Measurements from ENCODE around the gene UBA7. TPM values are rescaled to one million over a fixed set of nuclear protein-coding genes. Genes with fewer than 3 reads are reported as not detected.

The UBA7 gene
- total and polyA plus RNA-seq, 2 experiments from 2014 or later: 0.14 to 0.50 TPM

GRCh38 chr3:49856181-49857005 lies 42.6 kb upstream of the UBA7 start, which contains the start of gene TRAIP:
TSS of gene TRAIP (minus strand) at chr3:49856564. CDS start at chr3:49856453, 111 bp downstream.
- H3K36me3 Mint-ChIP-seq (ENCODE audit: low read depth): peaks cover 24% of the 10 kb centered on the region

GRCh38 chr3:49855662-49856061 lies 41.9 kb upstream of the UBA7 start:
- H3K4me3 ChIP-seq: peak overlapping the region; percentile 81
- no peak overlapping the region for H3K27ac ChIP-seq (ENCODE audit: low read depth)
- H3K36me3 Mint-ChIP-seq (ENCODE audit: low read depth): peaks cover 21% of the 10 kb centered on the region
- H4K20me1 ChIP-seq (replicated peaks; ENCODE audit: insufficient read depth): no peaks in the 10 kb centered on the region
- H3K4me1 ChIP-seq (ENCODE audit: insufficient read depth): peaks cover 4% of the 10 kb centered on the region; the same call in 1 of the 2 replicates
- peaks cover 7% of the 10 kb centered on the region; the same call in 1 of the 2 replicates for H3F3A ChIP-seq (replicated peaks; ENCODE audit: low read depth)
- H3K27ac Mint-ChIP-seq: peak overlapping the region; percentile 94
- H3K27me3 Mint-ChIP-seq (ENCODE audit: insufficient read depth, low read depth, poor library complexity): peaks cover 10% of the 10 kb centered on the region
- 0 out of 2 replicates have a peak, but pooled peaks cover 4% of the 10 kb centered on the region for H3K36me3 ChIP-seq (ENCODE audit: insufficient read depth)
- H2AFZ ChIP-seq: no peak overlapping the region
- H3K4me3 Mint-ChIP-seq: peak overlapping the region; percentile 96
- peaks cover 24% of the 10 kb centered on the region for H3K79me2 ChIP-seq (replicated peaks; ENCODE audit: insufficient read depth)
- no peak for ATAC-seq
- no peaks in the 10 kb centered on the region for H3K9me2 ChIP-seq (ENCODE audit: insufficient read depth)
- no peak for DNase-seq (ENCODE audit: low spot score)
- H3K9me3 Mint-ChIP-seq: no peaks in the 10 kb centered on the region; the same call in 2 of the 3 replicates
- peak overlapping the region; percentile 84 for H3K4me2 ChIP-seq
- no peaks in the 10 kb centered on the region for H3K27me3 ChIP-seq (ENCODE audit: insufficient read depth)
- peaks cover 7% of the 10 kb centered on the region; the same call in 2 of the 3 replicates for H3K4me1 Mint-ChIP-seq
- TF ChIP-seq JUNB (IDR thresholded peaks at IDR 0.05; ENCODE audit: unreplicated experiment) (no peak), EZH2phosphoT487 (IDR thresholded peaks at IDR 0.05; ENCODE audit: unreplicated experiment) (no peak), NANOG (IDR thresholded peaks at IDR 0.05; ENCODE audit: borderline replicate concordance) (no peak), ZNF331 (CRISPR knock-in tag; IDR thresholded peaks at IDR 0.05; ENCODE audit: low read depth) (no peak)

More at GRCh38 chr3:49856181-49857005, 42.6 kb upstream of the UBA7 start, which contains the start of gene TRAIP:
- Histone ChIP-seq H3K4me2 (peak within 1 kb of the TSS; percentile 84), H3K79me2 (replicated peaks; ENCODE audit: insufficient read depth) (peaks cover 18% of the 10 kb centered on the region), H2AFZ (peak within 1 kb of the TSS; percentile 69), H3K27ac (ENCODE audit: low read depth) (peak within 1 kb of the TSS; percentile 17; the same call in 1 of the 2 replicates), H3K4me3 (peak within 1 kb of the TSS; percentile 81), H3K27me3 (ENCODE audit: insufficient read depth) (no peaks in the 10 kb centered on the region), H3K36me3 (ENCODE audit: insufficient read depth) (0 out of 2 replicates have a peak, but pooled peaks cover 4% of the 10 kb centered on the region), H3K4me1 (ENCODE audit: insufficient read depth) (peaks cover 4% of the 10 kb centered on the region; the same call in 1 of the 2 replicates), H4K20me1 (replicated peaks; ENCODE audit: insufficient read depth) (no peaks in the 10 kb centered on the region), H3K9me2 (ENCODE audit: insufficient read depth) (no peaks in the 10 kb centered on the region), H3F3A (replicated peaks; ENCODE audit: low read depth) (peaks cover 7% of the 10 kb centered on the region; the same call in 1 of the 2 replicates)
- Mint-ChIP-seq H3K27ac (peak within 1 kb of the TSS; percentile 94), H3K27me3 (ENCODE audit: insufficient read depth, low read depth, poor library complexity) (peaks cover 8% of the 10 kb centered on the region), H3K9me3 (no peaks in the 10 kb centered on the region; the same call in 2 of the 3 replicates), H3K4me1 (peaks cover 7% of the 10 kb centered on the region; the same call in 2 of the 3 replicates), H3K4me3 (peak within 1 kb of the TSS; percentile 96)
- DNase-seq (ENCODE audit: low spot score) (peak; percentile 99), ATAC-seq (peak; percentile 97)
- no peak for TF ChIP-seq EZH2phosphoT487 (IDR thresholded peaks at IDR 0.05; ENCODE audit: unreplicated experiment)
- TF ChIP-seq POLR2AphosphoS5 (IDR thresholded peaks at IDR 0.05; ENCODE audit: low read depth): peak; percentile 89
- TF ChIP-seq CREB1 (CRISPR knock-in tag; IDR thresholded peaks at IDR 0.05; ENCODE audit: low read depth): peak; percentile 88
- TF ChIP-seq CTCF (conservative IDR thresholded peaks at IDR 0.05; ENCODE audit: low read depth in 2 of 2): 0 out of 4 replicates have a peak, but pooled peaks of 1 of the 2 experiments have one; percentile 9
- TF ChIP-seq, protein P1, sequence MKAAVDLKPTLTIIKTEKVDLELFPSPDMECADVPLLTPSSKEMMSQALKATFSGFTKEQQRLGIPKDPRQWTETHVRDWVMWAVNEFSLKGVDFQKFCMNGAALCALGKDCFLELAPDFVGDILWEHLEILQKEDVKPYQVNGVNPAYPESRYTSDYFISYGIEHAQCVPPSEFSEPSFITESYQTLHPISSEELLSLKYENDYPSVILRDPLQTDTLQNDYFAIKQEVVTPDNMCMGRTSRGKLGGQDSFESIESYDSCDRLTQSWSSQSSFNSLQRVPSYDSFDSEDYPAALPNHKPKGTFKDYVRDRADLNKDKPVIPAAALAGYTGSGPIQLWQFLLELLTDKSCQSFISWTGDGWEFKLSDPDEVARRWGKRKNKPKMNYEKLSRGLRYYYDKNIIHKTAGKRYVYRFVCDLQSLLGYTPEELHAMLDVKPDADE (IDR thresholded peaks at IDR 0.05): peak; percentile 54; the same call in 1 of the 2 replicates
- no peak for TF ChIP-seq EZH2 (IDR thresholded peaks at IDR 0.05; ENCODE audit: low read depth, unreplicated experiment)

All from GM23338 (cell line).